ENCODE data around the gene CCDC14. TPM values are rescaled to one million over a fixed set of nuclear protein-coding genes. Genes with fewer than 3 reads are reported as not detected.

CCDC14 gene
- polyA plus RNA-seq, 1 donor from 2014 or later = 266 TPM

DNA sequence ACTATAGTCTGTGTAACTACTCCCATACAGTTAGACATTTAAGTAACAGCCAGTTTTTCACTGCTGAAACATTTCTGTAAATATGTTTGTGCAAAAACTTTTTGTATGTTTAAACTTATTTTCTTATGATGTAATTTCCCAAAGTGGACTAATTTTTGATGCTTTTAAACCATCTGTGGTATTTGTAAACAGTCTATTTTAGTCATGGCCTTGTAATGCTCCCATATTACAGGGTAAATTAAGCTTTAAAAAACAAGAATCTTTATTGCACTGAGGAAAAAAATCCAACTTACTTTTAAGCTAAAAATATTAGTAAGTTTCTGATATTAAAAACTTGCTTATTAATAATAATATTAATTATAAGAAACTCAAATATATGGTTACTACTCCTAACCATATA lies 13.5 kb downstream of the CCDC14 start:
- TF ChIP-seq POLR2AphosphoS5 (IDR thresholded peaks at IDR 0.05) = no peak
- no peak for TF ChIP-seq EZH2 (IDR thresholded peaks at IDR 0.05; ENCODE audit: borderline replicate concordance, insufficient read depth, low read length, poor library complexity, severe bottlenecking)
- TF ChIP-seq, protein P1, sequence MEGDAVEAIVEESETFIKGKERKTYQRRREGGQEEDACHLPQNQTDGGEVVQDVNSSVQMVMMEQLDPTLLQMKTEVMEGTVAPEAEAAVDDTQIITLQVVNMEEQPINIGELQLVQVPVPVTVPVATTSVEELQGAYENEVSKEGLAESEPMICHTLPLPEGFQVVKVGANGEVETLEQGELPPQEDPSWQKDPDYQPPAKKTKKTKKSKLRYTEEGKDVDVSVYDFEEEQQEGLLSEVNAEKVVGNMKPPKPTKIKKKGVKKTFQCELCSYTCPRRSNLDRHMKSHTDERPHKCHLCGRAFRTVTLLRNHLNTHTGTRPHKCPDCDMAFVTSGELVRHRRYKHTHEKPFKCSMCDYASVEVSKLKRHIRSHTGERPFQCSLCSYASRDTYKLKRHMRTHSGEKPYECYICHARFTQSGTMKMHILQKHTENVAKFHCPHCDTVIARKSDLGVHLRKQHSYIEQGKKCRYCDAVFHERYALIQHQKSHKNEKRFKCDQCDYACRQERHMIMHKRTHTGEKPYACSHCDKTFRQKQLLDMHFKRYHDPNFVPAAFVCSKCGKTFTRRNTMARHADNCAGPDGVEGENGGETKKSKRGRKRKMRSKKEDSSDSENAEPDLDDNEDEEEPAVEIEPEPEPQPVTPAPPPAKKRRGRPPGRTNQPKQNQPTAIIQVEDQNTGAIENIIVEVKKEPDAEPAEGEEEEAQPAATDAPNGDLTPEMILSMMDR (IDR thresholded peaks at IDR 0.05; ENCODE audit: poor library complexity, severe bottlenecking) = no peak
- TF ChIP-seq TAF1 (IDR thresholded peaks at IDR 0.05; ENCODE audit: low read depth) = no peak
- TF ChIP-seq SMC3 (conservative IDR thresholded peaks at IDR 0.05; ENCODE audit: poor library complexity) = no peak
- TF ChIP-seq, protein P2, sequence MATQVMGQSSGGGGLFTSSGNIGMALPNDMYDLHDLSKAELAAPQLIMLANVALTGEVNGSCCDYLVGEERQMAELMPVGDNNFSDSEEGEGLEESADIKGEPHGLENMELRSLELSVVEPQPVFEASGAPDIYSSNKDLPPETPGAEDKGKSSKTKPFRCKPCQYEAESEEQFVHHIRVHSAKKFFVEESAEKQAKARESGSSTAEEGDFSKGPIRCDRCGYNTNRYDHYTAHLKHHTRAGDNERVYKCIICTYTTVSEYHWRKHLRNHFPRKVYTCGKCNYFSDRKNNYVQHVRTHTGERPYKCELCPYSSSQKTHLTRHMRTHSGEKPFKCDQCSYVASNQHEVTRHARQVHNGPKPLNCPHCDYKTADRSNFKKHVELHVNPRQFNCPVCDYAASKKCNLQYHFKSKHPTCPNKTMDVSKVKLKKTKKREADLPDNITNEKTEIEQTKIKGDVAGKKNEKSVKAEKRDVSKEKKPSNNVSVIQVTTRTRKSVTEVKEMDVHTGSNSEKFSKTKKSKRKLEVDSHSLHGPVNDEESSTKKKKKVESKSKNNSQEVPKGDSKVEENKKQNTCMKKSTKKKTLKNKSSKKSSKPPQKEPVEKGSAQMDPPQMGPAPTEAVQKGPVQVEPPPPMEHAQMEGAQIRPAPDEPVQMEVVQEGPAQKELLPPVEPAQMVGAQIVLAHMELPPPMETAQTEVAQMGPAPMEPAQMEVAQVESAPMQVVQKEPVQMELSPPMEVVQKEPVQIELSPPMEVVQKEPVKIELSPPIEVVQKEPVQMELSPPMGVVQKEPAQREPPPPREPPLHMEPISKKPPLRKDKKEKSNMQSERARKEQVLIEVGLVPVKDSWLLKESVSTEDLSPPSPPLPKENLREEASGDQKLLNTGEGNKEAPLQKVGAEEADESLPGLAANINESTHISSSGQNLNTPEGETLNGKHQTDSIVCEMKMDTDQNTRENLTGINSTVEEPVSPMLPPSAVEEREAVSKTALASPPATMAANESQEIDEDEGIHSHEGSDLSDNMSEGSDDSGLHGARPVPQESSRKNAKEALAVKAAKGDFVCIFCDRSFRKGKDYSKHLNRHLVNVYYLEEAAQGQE (IDR thresholded peaks at IDR 0.05; ENCODE audit: borderline replicate concordance) = no peak
- no peak for TF ChIP-seq EP300 (conservative IDR thresholded peaks at IDR 0.05; ENCODE audit: poor library complexity, severe bottlenecking)
- Histone ChIP-seq H3K36me3 (ENCODE audit: insufficient read depth, low read length) (peaks cover 24% of the 10 kb centered on the region), H3K27ac (ENCODE audit: low read length) (no peak overlapping the region), H3K9me3 (ENCODE audit: low read length) (no peaks in the 10 kb centered on the region), H3K4me3 (ENCODE audit: low read length) (no peak overlapping the region), H3F3A (ENCODE audit: insufficient read depth, low read length, poor library complexity, severe bottlenecking) (no peaks in the 10 kb centered on the region), H4K20me1 (ENCODE audit: insufficient read depth) (no peaks in the 10 kb centered on the region), H3K9me2 (ENCODE audit: insufficient read depth, low read length) (no peaks in the 10 kb centered on the region), H3K4me2 (ENCODE audit: low read length) (no peak overlapping the region), H2AFZ (ENCODE audit: low read depth, low read length) (no peak overlapping the region), H3K9ac (ENCODE audit: low read length) (no peak overlapping the region), H3K79me2 (replicated peaks; ENCODE audit: insufficient read depth, low read length) (no peaks in the 10 kb centered on the region), H3K27me3 (ENCODE audit: insufficient read depth, low read depth, low read length) (no peaks in the 10 kb centered on the region)

DNA sequence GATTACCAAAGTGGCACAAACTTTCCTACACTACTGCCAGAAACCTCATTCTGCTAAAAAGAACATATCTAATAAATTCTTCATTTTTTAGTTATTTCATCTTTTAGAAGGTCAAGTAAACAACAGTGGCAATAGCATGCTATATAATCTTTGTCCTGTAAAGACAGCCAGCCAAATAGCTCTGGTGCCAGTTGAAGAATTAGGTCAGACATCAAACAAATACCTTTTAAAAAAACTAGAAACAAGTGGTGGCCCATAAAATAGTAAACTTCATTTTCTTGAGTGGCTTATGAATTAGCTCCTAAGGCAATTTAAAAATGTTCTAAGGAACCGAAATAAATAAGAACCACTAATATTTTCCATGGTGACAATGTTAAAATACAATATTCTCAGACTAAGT lies 19.5 kb downstream of the CCDC14 start:
- Histone ChIP-seq H3K36me3 (ENCODE audit: insufficient read depth, low read length) (peaks cover 18% of the 10 kb centered on the region), H3K4me2 (ENCODE audit: low read length) (no peak overlapping the region), H3K27me3 (ENCODE audit: insufficient read depth, low read depth, low read length) (no peaks in the 10 kb centered on the region), H3K9me3 (ENCODE audit: low read length) (no peaks in the 10 kb centered on the region), H3K27ac (ENCODE audit: low read length) (no peak overlapping the region), H3K79me2 (replicated peaks; ENCODE audit: insufficient read depth, low read length) (no peaks in the 10 kb centered on the region), H3K4me3 (ENCODE audit: low read length) (no peak overlapping the region), H2AFZ (ENCODE audit: low read depth, low read length) (no peak overlapping the region), H3K9ac (ENCODE audit: low read length) (no peak overlapping the region), H3F3A (ENCODE audit: insufficient read depth, low read length, poor library complexity, severe bottlenecking) (no peaks in the 10 kb centered on the region), H3K9me2 (ENCODE audit: insufficient read depth, low read length) (no peaks in the 10 kb centered on the region), H4K20me1 (ENCODE audit: insufficient read depth) (no peaks in the 10 kb centered on the region)
- TF ChIP-seq SMC3 (conservative IDR thresholded peaks at IDR 0.05; ENCODE audit: poor library complexity) (no peak), EP300 (conservative IDR thresholded peaks at IDR 0.05; ENCODE audit: poor library complexity, severe bottlenecking) (no peak), RAD21 (conservative IDR thresholded peaks at IDR 0.05) (no peak), TAF1 (IDR thresholded peaks at IDR 0.05; ENCODE audit: low read depth) (no peak), MXI1 (conservative IDR thresholded peaks at IDR 0.05; ENCODE audit: poor library complexity, severe bottlenecking) (no peak), EZH2 (IDR thresholded peaks at IDR 0.05; ENCODE audit: borderline replicate concordance, insufficient read depth, low read length, poor library complexity, severe bottlenecking) (no peak), POLR2AphosphoS5 (IDR thresholded peaks at IDR 0.05) (no peak)
- TF ChIP-seq, protein P2 (IDR thresholded peaks at IDR 0.05; ENCODE audit: borderline replicate concordance) = no peak
- TF ChIP-seq, protein P1 (IDR thresholded peaks at IDR 0.05; ENCODE audit: poor library complexity, severe bottlenecking) = no peak
